ENCODE data around the gene P3H2. TPM values are rescaled to one million over a fixed set of nuclear protein-coding genes. Genes with fewer than 3 reads are reported as not detected.

Gene P3H2
- polyA plus RNA-seq, 4 donors, result 38.7 to 106 (median 96.4) TPM

GRCh38 chr3:190019844-190020243 lies 100.9 kb downstream of the P3H2 start:
- DNase-seq (ENCODE audit: low read depth in 4 of 4, low spot score in 3 of 4), result no peak

DNA sequence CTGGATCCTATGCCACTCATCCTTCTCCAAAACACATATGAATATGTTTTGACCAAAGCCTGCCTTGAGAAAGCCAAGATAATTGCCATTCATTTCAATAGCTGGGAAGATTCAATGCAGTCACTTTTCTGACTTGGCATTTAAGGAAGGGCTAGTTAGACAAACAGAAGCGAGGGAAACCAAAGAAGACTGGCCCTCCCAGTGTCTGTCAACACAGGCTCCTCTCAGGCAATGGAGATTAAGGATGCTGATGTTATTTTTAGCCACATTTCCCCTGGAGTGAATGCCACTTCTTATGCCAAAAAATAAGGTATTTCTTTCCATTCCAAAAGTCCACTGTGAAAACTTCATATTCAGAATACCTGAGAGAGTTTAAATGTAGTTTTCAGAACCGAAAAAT lies 101.7 kb downstream of the P3H2 start:
- DNase-seq (ENCODE audit: low read depth in 4 of 4, low spot score in 3 of 4), result no peak

DNA sequence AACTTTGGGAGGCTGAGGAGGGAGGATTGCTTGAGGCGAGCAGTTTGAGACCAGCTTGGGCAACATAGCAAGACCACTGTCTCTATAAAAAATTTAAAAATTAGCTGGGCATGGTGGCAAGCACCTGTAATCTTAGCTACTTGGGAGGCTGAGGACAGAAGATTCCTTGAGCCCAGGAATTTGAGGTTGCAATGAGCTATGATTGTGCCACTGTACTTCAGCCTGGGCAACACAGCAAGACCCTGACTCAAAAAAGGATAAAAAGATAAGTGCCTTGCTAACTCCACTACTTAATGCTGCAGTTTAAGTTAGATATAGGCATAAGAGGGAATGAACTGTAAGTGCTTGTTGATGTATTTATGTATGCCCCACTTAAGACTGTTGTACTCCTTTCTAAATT lies 102.2 kb downstream of the P3H2 start:
- no peak for DNase-seq (ENCODE audit: low read depth in 4 of 4, low spot score in 3 of 4)

GRCh38 chr3:190017521-190018288 lies 103.0 kb downstream of the P3H2 start:
- peak in 1 of 4 donors; percentile 22 for DNase-seq (ENCODE audit: low read depth in 4 of 4, low spot score in 3 of 4)

DNA sequence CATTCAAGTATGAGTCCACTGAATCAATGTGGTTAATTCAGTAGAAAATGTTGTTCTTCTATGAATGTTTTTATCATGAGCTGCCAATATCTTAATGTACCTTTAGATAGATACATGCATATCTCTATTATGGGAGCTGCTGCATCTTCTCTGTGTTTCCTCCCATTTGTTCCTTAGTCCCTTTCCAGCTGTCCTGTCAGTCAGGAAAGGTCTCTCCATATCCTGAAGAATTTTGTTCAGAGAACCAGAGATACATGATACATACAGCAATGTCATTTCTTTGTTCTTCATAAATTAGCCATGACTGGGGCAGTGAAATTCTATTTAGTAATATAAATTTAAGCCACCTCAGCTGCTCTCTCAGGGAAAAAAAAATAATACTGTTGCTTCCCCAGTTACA lies 103.7 kb downstream of the P3H2 start:
- no peak for DNase-seq (ENCODE audit: low read depth in 4 of 4, low spot score in 3 of 4)

- DNase-seq (ENCODE audit: low read depth in 4 of 4, low spot score in 3 of 4), result no peak
Observed at GRCh38 chr3:190014940-190015339, 105.8 kb downstream of the P3H2 start.

DNA sequence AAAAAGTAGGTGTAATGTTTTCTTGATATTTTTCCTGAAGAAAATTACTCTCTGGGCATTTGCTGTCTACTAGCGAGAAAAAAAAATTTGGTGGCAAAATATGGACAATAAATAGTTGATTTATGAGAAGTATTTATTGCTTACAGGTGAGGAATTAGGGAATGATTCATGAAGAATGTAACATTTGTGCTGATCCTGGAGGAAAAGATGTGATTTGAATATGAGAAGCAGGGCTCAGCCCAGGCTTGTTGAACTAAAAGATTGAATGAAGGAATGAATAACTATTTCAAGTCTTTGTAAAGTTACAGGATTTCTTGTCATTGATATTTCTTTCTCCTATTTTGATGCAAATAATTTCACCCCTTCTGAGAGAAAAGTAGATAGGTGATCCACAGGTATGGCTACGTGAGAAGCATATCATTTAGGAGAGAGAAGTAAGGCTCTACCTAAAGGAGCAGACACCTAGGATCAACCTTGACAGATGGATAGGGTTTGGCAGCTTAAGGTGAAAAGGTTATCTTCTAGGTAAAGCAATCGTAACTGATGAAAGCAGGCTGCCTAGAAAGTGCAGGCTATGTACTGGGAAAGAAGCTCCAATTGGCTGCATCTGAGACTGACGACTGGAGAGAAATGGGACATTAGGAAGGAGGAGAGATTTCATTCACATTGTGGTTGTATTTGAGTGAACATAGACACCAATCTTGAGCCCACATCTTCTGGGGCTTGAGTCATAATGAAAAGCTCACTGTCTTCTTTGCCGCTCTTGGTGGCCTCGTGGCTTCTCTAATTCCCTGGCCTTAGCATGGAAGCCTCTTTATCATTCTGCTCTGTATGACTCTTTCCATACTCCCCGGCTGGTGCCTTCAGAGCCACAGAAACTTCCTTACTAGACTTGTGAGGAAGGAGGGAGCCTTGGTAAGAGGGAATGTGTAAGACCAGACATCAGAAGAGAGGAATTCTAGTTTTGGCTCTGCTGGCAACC lies 106.5 kb downstream of the P3H2 start:
- no peak for DNase-seq (ENCODE audit: low read depth in 4 of 4, low spot score in 3 of 4)

- no peak for DNase-seq (ENCODE audit: low read depth in 4 of 4, low spot score in 3 of 4)
Observed at GRCh38 chr3:190012784-190013183, 107.9 kb downstream of the P3H2 start.

DNA sequence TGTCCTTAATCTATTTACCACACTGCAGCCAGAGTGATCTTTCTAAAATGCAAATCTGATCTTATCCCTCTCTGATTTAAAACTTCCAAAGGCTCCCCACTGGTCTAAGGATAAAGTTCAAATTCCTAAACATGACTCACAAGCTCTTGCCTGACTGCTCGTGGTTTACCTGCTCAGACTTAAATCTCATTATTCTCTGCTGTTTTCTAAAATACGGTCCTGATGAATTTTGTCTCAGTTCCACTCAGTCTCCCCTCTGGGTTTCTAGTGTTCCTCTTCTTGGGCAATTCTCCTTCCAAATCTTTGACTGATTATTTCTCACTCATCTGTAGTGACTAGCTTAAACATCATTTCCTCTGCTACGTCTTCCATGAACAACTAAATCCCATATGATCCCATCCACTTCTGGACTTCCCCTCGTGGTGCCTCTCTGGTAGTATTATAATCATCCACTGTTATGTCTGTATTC lies 108.3 kb downstream of the P3H2 start:
- DNase-seq (ENCODE audit: low read depth in 4 of 4, low spot score in 3 of 4), result peak in 1 of 4 donors; percentile 12

DNA sequence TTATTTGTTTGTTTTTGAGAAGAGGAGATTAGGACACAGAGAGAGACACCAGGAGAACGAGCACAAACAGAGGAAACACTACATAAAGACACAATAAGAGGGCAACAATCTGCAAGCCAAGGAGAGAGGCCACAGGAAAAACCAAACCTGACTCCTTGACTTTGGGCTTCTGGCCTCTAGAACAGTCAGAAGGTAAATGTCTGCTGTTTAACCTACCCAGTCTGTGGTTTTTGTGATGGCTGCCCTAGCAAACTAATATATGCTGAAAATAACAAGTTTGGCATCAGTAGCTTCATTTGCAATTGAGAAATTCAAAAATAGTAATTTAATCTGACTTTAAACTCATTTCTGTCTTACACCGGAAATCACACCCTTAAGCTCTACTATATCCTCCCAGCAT lies 110.2 kb downstream of the P3H2 start:
- no peak for DNase-seq (ENCODE audit: low read depth in 4 of 4, low spot score in 3 of 4)

DNA sequence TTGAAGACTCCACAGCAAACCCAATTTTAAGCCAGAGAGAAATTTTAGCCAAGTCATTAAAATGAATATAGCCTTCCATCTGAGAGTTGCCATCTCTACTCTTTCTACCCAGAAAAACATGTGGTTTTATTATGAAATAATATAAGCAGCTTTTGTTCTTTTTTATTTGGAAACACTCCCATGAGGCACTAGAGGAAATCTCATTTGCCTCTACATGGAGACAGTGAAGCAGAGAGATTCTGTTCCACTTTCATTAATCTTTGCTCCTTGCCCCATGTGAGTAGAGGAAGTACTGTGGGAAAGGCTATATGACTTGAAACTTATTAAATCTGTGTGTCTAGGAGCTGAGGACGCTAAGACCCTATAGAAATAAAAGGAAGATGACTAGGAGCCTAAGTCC lies 111.1 kb downstream of the P3H2 start:
- DNase-seq (ENCODE audit: low read depth in 4 of 4, low spot score in 3 of 4), result no peak

DNA sequence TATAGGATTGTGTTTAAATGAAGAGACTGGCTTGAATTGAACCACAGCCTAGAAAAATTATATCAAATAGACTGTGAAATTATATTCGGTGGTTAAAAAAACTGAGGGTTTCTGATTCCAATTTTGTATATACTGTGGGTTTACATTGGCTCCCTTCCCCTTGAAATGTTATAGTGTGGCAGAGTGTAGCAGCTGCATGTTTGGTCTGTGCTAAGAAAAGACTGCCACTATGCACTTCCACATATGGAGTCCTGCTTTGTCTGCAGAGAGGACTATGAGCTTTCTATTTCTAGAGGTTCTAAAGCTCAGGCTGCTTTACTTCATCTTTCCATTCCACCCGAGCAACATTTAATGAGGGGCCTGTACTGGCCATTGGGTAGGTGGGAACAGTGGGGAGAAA lies 112.3 kb downstream of the P3H2 start:
- DNase-seq (ENCODE audit: low read depth in 4 of 4, low spot score in 3 of 4), result no peak

DNA sequence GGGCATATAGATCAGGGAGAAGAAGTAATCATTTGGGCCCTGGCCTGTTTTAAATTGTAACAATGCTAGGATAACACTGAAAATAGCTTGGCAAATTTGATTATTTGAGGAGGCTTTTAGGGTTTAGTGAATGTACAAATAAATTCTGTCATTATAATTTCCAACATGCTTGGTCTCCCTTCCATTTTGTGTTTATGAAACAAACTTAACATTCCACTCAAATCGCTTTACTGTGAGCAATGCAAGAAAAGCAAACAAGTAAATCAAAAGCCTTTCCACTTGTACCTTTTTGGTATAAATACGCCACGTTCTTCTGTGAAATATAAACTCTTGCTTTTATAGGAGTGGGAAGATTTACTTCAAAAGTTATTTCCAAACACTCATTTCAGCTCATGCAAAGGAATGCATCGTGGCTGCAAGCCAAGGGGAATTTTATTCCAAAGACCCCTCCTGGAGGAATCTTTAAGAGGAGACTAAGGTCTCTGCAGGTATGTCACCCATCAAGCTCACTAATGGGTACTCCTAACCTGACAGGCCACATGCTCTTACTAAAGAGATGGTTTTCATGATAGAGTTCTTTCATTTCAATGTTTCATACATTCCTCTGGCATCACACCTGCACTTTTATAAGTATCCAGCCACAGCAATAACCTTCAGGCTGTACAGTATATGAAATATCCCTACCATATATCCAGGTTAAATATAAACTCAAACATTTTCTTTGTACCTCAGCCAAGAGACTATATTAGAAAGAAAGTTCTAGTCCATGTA lies 115.2 kb downstream of the P3H2 start:
- DNase-seq (ENCODE audit: low read depth in 4 of 4, low spot score in 3 of 4), result no peak

DNA sequence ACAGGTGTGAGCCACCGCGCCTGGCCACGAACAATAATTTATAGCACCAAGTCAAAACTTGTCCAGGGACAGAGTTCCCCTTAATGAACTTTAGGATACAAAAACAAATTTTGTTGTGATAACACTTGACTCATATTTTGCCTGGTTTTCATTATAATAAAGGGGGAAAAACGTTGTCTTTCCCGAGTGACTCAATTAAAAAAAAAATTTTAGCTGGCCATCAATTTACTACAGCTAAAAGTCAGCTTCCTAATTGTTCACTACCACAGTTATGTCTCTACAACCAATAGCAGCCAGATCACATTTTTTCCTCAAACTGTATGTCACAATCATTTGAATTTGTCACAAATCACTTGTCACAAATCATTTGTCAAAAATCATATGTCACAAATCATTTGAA lies 116.0 kb downstream of the P3H2 start:
- DNase-seq (ENCODE audit: low read depth in 4 of 4, low spot score in 3 of 4), result no peak

DNA sequence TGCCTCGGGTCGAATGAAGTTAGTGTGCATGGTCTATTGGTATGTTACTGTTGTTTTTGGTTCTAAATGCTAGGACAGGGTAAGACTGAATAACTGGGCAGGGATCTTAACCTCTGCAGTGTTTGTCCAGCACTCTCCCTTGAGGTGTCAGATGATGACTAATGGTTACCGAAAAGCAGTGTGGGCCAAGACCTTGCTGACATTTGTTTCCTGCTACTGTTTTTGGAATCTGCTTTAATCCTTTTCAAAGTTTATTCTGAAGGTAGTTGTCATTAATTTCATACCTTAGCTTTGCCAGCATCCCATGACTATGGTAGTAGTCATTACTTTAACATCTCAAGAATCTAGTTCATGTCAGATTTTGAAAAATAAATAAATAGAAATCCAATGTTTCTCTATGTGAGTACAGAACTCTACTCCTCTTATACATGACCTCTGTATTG lies 117.0 kb downstream of the P3H2 start:
- DNase-seq (ENCODE audit: low read depth in 4 of 4, low spot score in 3 of 4), result no peak

DNA sequence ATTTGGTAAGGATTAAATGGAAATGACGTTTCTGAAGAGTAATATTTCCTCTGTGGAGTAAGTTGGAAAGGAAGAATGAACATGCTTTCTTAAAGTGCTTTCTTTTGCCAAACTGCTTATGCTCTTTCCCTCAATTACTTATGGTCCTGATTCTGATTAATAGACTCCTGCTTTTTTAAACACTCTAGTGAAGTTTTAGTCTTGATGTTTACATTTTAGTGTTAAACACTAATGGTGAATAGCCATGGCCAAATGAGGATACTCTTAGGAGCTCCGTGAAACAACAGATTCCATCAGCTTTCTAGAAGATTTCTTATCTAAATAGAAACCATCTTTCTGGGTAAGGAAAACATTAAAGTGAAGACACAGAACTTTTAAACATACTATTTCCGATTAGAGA lies 117.6 kb downstream of the P3H2 start:
- DNase-seq (ENCODE audit: low read depth in 4 of 4, low spot score in 3 of 4), result no peak

DNA sequence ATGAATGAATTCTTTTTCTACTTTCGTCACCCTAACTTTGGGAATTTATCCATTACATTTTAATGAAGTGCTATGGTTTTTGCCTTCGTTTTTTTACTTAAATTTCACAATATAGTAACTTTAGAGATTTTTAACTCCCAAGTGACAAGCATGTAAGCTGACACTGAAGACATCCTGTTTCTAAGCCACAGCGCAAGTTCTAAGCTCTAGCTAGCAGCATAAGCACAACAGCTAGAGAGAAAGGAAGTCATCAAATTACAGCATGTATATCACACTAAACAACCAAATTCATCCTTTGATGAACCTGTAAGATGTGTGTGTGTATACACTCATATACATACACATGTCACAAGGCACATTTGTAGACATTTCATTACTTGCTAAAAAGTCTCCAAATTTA lies 119.3 kb downstream of the P3H2 start:
- no peak for DNase-seq (ENCODE audit: low read depth in 4 of 4, low spot score in 3 of 4)

DNA sequence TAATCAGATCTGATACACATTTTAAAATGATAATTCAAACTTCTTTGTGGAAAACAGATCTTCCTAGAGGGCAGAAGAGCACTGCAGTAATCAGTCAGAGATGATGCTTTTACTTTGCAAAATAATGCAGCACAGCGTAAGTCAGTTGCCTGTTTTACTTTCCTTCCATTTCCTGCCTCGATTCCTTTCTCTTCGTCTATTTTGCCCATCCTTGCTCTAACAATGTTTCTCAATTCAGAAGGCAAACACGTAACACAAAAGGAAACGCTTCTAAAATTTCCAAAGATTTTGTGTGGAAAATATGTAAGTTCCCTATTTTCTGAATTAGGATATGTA lies 119.9 kb downstream of the P3H2 start:
- DNase-seq (ENCODE audit: low read depth in 4 of 4, low spot score in 3 of 4), result no peak

GRCh38 chr3:190000187-190000860 lies 120.4 kb downstream of the P3H2 start:
- DNase-seq (ENCODE audit: low read depth in 4 of 4, low spot score in 3 of 4), result no peak

- DNase-seq (ENCODE audit: low read depth in 4 of 4, low spot score in 3 of 4), result no peak
Observed at GRCh38 chr3:189999718-190000117, 121.0 kb downstream of the P3H2 start.

Measured in left renal pelvis (tissue), 4 donors.